T-helper 9 cell (primary cell): ENCODE results near the gene CSNK1G1.
A peak's percentile ranks its signal among the peaks of the same experiment; 100 is the strongest.
"Not testable (repeated sequence)": the region's sequence is repeated elsewhere in the genome, so short reads cannot be mapped to it uniquely, and the experiment has no call there.

Source experiments
- DNase-seq: peaks from one replicate; pipeline ENCODE4 v3.0.0-alpha.2; 2020

Gene CSNK1G1

GRCh38 chr15:64348455-64348854, 7.5 kb downstream of the CSNK1G1 start:
- DNase-seq = no peak

- DNase-seq = not testable (repeated sequence)
Measured at GRCh38 chr15:64346242-64346641, 9.7 kb downstream of the CSNK1G1 start.

DNA sequence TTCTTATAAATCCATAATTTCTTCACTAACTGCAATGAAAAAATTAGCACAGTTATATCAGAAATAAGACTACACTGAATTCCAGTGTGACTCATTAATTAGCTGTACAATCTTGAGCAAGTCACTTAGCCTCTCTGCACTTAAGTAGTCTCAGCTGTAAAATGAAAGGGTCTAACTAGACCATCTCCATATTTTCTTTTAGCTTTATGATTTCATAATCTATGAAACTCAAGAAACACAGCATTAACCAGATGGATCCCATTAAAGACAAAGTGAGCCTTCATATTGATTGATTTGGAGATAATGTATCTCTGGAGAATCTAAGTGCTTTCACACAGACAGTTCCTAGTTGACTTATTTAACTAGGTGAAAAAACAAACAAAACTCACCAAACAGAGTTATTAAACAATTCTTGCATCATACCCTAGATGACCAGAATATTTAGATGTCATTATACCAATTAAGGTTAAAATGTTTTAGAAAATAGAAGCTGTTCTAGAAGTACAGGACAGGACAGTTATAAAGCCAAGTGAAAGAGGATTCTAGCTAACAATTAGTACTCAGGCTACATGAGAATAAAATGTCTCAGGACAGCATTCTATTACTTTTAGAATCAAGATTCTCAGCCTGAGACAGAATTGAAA, 11.2 kb downstream of the CSNK1G1 start:
- DNase-seq = no peak

DNA sequence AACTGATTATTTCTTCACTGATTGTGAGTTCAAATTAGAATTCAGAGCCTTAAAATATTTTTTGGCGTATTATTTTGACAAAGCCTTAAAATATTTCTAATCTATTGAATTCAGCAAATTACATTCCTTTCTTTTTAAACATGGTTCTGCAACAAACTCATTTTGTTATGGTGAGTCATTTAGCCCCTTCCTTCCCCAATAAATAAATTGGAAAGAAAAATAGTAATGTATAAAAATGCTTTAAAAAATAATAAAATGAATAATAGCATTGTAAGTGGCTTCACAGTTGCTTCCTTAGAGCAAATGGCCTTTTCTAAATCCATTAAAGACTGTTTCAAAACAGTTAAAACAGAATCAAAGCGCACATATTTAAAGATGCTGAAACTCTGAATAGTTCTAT, 12.1 kb downstream of the CSNK1G1 start:
- no peak for DNase-seq

DNA sequence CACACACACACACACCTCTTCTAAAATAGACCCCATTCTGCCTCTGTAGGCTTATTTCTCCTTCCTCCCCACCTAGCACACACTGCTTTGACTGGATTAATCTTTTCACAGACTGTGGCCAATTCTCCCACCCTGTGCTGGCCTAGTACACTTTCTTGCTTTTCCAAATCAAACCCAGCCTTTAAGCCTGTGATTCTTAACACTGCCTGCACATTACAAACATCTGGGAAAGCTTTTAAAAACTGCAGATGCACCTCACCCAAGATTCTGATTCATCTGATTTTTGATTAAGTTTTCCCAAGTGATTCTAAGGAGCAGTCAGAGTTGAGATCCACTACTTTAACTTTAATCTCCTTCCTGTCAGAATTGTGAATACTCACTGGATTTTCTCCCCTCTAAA, 12.8 kb downstream of the CSNK1G1 start:
- DNase-seq = no peak

- no peak for DNase-seq
Measured at GRCh38 chr15:64341961-64342360, 14.0 kb downstream of the CSNK1G1 start.

GRCh38 chr15:64340355-64340754, 15.6 kb downstream of the CSNK1G1 start:
- DNase-seq = no peak

DNA sequence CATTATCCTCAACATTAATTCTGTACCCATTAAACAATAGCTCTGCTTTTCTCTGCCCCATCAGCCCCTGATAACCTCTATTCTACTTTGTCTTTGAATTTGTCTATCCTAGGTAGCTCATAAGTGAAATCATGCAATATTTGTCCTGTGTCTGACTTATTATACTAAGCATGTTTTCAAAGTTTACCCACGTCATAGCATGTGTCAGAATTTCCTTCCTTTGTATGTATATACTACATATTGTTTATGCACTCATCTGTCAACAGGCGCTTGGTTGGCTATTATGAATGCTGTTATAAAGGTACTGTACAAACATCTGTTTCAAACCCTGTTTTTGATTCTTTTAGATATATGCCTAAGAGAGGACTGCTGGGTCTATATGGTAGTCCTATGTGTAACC, 18.2 kb downstream of the CSNK1G1 start:
- no peak for DNase-seq

- DNase-seq = peak; percentile 13
Measured at GRCh38 chr15:64333986-64334929, 21.7 kb downstream of the CSNK1G1 start.

- no peak for DNase-seq
Measured at GRCh38 chr15:64333516-64333915, 22.5 kb downstream of the CSNK1G1 start.

DNA sequence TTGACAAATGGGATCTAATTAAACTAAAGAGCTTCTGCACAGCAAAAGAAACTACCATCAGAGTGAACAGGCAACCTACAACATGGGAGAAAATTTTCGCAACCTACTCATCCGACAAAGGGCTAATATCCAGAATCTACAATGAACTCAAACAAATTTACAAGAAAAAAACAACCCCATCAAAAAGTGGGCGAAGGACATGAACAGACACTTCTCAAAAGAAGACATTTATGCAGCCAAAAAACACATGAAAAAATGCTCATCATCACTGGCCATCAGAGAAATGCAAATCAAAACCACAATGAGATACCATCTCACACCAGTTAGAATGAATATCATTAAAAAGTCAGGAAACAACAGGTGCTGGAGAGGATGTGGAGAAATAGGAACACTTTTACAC, 24.3 kb downstream of the CSNK1G1 start:
- not testable (repeated sequence) for DNase-seq

GRCh38 chr15:64326975-64327374, 29.0 kb downstream of the CSNK1G1 start:
- DNase-seq = not testable (repeated sequence)

DNA sequence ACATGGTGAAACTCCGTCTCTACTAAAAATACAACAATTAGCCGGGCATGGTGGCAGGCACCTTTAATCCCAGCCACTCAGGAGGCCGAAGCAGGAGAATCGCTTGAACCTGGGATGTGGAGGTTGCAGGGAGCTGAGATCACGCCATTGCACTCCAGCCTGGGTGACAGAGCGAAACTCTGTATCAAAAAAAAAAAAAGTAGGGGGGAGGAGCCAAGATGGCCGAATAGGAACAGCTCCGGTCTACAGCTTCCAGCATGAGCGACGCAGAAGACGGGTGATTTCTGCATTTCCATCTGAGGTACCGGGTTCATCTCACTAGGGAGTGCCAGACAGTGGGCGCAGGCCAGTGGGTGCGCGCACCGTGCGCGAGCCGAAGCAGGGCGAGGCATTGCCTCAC, 29.5 kb downstream of the CSNK1G1 start:
- not testable (repeated sequence) for DNase-seq

DNA sequence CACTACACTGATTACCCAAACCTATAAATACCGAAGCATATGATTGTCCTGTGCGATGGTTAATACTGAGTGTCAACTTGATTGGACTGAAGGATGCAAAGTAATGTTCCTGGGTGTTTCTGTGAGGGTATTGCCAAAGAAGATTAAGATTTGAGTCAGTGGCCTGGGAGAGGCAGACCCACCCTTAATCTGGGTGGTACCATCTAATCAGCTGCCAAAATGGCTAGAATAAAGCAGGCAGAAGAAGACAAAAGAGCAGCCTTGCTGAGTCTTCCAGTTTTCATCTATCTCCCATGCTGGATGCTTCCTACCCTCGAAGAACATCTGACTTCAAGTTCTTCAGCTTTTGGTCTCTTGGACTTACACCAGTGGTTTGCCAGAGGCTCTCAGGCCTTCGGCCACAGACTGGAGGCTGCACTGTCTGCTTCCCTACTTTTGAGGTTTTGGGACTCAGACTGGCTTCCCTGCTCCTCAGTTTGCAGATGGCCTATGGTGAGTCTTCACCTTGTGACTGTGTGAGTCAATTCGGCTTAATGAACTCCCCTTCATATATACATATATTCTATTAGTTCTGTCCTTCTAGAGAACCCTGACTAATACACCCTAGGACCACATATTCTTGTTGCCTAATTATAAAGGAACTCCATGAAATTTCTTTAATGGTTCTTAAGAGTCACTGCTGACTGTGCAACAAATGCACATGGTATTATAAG, 31.7 kb downstream of the CSNK1G1 start:
- DNase-seq = no peak

- no peak for DNase-seq
Measured at GRCh38 chr15:64315216-64315615, 40.8 kb downstream of the CSNK1G1 start.

DNA sequence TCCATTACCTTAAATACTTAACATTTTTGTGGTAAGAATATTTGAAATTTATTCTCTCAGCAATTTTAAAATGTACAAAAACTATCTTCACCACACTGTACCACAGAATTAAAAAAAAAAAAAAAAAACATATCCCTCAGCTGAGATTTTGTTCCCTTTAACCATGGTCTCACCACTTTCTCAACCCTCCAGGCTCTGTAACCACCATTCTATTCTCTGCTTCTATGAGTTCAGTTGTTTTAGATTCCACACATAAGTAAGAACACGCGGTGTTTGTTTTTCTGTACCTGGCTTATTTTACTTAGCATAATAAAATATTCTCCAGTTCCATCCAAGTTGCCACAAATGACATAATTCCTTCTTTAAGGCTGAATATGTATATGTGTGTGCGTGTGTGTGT, 41.5 kb downstream of the CSNK1G1 start:
- DNase-seq = no peak

DNA sequence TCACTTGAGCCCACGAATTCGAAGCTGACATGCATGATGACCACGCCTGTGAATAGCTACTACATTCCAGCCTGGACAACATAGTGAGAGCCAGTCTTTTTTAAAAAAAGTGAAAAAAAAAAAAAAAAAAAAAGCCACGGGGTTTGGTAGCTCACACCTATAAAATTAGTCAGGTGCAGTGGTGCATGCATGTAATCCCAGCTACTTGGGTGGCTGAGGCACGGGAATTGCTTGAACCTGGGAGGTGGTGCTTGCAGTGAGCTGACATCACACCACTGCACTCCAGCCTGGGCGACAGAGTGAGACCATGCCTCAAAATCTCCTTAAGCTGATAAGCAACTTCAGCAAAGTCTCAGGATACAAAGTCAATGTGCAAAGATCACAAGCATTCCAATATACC, 44.4 kb downstream of the CSNK1G1 start:
- DNase-seq = no peak

DNA sequence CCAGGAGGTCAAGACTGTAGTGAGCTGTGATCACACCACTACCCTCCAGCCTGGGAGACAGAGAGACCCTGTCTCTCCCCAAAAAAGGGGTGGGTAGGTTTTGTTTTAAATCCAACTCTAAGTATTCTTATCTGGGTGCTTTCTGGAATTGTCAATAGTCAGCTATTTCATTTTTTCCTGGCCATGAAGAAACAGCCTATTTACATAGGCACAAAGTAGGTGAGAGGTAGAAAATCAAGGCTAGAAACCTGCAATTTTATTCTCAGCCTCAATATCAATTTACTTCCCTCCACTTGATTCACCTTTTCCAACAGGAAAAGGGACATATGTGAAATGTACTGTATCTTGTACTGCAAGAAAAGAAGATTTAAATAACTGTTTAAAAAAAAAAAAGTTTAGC, 45.9 kb downstream of the CSNK1G1 start:
- DNase-seq = no peak

GRCh38 chr15:64305261-64305660, 50.7 kb downstream of the CSNK1G1 start:
- DNase-seq = no peak

GRCh38 chr15:64289550-64289949, 66.4 kb downstream of the CSNK1G1 start:
- no peak for DNase-seq

- no peak for DNase-seq
Measured at GRCh38 chr15:64288999-64289398, 67.0 kb downstream of the CSNK1G1 start.

- DNase-seq = no peak
Measured at GRCh38 chr15:64288577-64288976, 67.4 kb downstream of the CSNK1G1 start.

- no peak for DNase-seq
Measured at GRCh38 chr15:64287953-64288352, 68.0 kb downstream of the CSNK1G1 start.

- no peak for DNase-seq
Measured at GRCh38 chr15:64286473-64286872, 69.5 kb downstream of the CSNK1G1 start.
